HG02840 (cell line): ENCODE results near the gene ASXL2.
"Not testable (repeated sequence)": the region's sequence is repeated elsewhere in the genome, so short reads cannot be mapped to it uniquely, and the experiment has no call there.

Experiments
- ATAC-seq: cut with Tn5 transposase; IDR thresholded peaks from one replicate; pipeline ENCODE4 v1.9.1; 2021; ENCODE audit warnings: mild to moderate bottlenecking, moderate library complexity, moderate number of reproducible peaks; ENCODE audit not compliant: unreplicated experiment, low FRiP score

ASXL2 gene

GRCh38 chr2:25742501-25742900, 135.8 kb downstream of the ASXL2 start:
- no peak for ATAC-seq

- ATAC-seq: no peak
These were observed 137.4 kb downstream of the ASXL2 start for GRCh38 chr2:25740810-25741381.

- ATAC-seq: no peak
These were observed 139.6 kb downstream of the ASXL2 start for GRCh38 chr2:25738383-25739343.

GRCh38 chr2:25736899-25737515, 141.3 kb downstream of the ASXL2 start:
- ATAC-seq: no peak

- ATAC-seq: no peak
These were observed 142.5 kb downstream of the ASXL2 start for GRCh38 chr2:25735835-25736234.

- no peak for ATAC-seq
These were observed 149.7 kb downstream of the ASXL2 start for GRCh38 chr2:25728559-25728958.

GRCh38 chr2:25726522-25726921, 151.8 kb downstream of the ASXL2 start:
- ATAC-seq: no peak

GRCh38 chr2:25725877-25726276, 152.4 kb downstream of the ASXL2 start:
- no peak for ATAC-seq

GRCh38 chr2:25724756-25725155, 153.5 kb downstream of the ASXL2 start:
- ATAC-seq: no peak

GRCh38 chr2:25722224-25722623, 156.1 kb downstream of the ASXL2 start:
- ATAC-seq: no peak

- no peak for ATAC-seq
These were observed 157.7 kb downstream of the ASXL2 start for GRCh38 chr2:25720575-25720974.

- ATAC-seq: no peak
These were observed 163.5 kb downstream of the ASXL2 start for GRCh38 chr2:25714740-25715139.

- ATAC-seq: no peak
These were observed 165.8 kb downstream of the ASXL2 start for GRCh38 chr2:25712455-25712854.

- ATAC-seq: no peak
These were observed 166.5 kb downstream of the ASXL2 start for GRCh38 chr2:25711675-25712354.

GRCh38 chr2:25710750-25711149, 167.5 kb downstream of the ASXL2 start:
- no peak for ATAC-seq

- ATAC-seq: no peak
These were observed 168.9 kb downstream of the ASXL2 start for GRCh38 chr2:25709349-25709748.

GRCh38 chr2:25707927-25708590, 170.2 kb downstream of the ASXL2 start:
- ATAC-seq: no peak

GRCh38 chr2:25705575-25705974, 172.7 kb downstream of the ASXL2 start:
- ATAC-seq: not testable (repeated sequence)

GRCh38 chr2:25701801-25702200, 176.5 kb downstream of the ASXL2 start:
- ATAC-seq: no peak

- ATAC-seq: no peak
These were observed 178.0 kb downstream of the ASXL2 start for GRCh38 chr2:25700221-25700660.
